Midbrain (tissue), 1 donor: ENCODE measurements around the gene CD247.

Source experiments
- DNase-seq: peaks from one replicate; lab custom pipeline; 2025; lab: John Stamatoyannopoulos, UW

The CD247 gene

GRCh38 chr1:167512046-167512654 lies 6.2 kb downstream of the CD247 start:
- no peak for DNase-seq

GRCh38 chr1:167511374-167511986 lies 6.8 kb downstream of the CD247 start:
- DNase-seq: no peak

GRCh38 chr1:167510881-167511280 lies 7.4 kb downstream of the CD247 start:
- DNase-seq: no peak

- DNase-seq: no peak
Observed at GRCh38 chr1:167510244-167510643, 8.1 kb downstream of the CD247 start.

DNA sequence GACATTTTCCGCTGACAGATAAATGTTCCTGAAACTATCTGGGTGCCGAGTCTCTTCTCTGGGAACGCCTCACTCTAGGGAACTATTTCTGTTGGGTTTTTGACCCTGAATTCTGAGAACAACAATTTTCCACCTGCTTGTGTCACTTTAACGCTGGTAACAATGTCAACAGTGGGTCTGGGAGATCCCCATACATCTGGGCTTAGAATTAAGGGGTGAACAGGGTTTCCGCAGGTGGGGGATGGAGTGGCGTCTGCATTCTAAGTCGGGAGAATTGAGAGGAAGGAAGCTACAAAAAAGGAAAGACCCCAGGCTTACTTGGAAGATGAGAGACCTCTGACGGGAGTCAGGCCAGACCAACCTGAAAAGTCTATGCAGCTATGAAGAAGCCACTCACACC lies 8.7 kb downstream of the CD247 start:
- no peak for DNase-seq

- no peak for DNase-seq
Observed at GRCh38 chr1:167507719-167508118, 10.6 kb downstream of the CD247 start.

DNA sequence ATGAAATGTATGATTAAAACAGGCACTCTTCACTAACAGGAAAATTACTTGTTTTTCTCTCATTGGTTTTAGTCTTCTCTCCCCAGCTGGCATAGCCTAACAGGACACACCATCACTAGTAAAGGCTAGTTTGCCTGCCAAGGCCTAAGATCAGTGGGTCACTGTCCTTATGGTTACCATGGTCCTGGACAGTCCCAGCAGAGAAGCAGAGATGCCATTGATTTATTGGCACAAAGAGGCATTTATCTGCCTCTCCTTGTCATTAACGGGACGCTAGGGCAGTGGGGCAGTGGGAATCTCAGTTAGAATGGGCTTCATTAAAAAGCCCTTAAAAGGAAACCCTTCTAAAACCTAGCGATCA lies 13.9 kb downstream of the CD247 start:
- no peak for DNase-seq

- DNase-seq: no peak
Observed at GRCh38 chr1:167503626-167504466, 14.5 kb downstream of the CD247 start.

DNA sequence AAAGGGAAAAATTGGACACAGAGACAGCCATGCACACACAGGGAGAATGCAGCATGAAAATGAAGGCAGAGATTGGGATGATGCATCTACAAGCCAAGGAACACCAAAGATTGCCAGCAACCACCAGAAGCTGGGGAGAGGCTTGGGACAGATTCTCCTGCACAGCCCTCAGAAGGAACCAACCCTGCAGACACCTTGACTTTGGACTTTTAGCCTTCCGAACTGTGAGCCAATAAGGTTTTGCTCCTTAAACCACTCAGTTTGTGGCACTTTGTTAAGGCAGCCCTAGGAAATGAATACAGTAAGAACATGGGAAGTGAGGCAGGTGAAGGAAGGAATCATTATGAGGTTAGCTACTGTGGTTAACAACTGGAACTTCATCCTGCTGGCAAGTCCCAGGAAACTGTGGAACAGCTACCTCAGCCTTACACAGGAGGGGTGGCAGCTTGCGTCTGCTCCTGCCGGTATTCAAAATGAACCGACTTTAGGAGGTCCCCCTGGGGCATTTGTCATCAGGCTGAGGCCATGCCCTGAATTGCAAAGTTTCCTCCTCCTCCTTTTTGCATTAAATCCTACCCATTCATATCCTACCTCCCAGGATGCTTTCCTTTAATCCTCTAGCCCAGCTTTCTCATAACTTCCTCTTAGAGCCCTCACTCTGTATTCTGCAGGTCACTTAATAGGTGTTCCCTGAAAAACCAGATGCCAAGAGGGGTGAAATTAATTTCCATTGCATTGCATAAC lies 15.4 kb downstream of the CD247 start:
- DNase-seq: no peak

GRCh38 chr1:167502192-167502551 lies 16.2 kb downstream of the CD247 start:
- no peak for DNase-seq

DNA sequence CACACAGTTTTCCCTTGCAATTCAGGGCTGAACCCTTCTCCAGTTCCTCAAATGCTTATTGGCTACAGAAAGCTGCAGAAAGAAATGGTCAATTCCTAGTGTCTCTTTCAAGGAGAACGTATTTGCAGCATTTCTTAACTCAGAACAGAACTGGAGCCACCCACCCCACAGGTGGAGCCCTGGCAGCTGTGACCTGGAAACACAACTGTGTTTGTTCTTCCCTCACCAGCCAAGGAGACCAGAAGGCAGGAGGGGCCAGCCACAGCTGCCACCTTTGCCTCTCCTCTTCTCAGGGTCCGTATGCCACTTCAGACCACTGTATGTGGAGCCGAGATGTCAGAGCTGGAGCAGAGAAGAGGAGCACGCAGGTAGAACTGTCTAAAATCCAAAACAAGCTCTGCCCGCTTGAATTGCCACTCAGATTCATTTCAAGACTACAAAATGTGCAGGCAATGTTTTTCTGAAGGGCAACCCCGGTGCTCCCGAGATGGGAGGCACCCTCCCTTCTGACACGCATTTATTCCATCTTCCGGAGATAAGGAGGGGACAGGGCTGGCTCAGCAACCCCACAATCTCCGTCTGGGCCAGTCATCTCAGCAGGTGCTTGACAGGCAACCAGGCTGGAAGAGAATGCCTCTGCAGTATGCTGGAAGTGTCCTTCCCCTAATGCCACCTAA lies 16.7 kb downstream of the CD247 start:
- no peak for DNase-seq

- no peak for DNase-seq
Observed at GRCh38 chr1:167500283-167500860, 18.0 kb downstream of the CD247 start.

DNA sequence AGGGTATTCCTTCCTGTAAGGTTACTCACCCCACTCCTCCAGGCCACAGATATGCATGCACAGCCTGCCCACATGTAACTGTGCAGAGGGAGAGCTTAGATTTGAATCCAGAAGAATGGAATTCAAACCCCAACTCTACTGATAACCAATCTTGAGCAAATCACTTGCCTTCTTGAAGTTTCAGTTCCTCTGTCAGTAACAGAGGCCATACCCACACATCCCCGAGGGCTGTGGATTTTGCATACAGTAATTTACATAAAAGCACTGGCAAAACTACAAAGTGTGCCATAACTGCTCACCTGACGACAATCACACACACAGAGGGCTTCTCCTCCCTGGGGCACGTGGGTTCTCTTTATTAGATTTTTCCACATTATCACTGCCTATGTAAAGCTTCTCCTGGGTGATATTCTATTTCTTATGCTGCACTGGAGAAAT lies 18.6 kb downstream of the CD247 start:
- DNase-seq: no peak

DNA sequence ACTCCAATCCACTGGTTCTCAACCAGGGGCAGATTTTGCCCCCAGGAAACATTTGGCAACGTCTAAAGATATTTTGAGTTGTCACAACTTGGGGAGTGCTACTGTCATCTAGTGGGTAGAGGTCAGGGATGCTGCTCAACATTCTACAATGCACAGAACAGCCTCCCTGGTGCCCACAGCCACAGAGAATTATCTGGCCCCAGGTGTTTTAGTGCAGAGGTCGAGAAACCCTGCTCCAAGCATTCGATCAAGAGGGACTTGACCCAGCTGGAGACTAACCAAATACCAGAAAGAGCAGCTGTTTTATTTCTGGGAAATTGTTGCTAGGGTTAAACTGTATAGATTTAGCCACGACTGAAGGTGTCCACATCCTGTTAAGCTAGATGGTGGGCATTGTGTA lies 19.2 kb downstream of the CD247 start:
- no peak for DNase-seq

DNA sequence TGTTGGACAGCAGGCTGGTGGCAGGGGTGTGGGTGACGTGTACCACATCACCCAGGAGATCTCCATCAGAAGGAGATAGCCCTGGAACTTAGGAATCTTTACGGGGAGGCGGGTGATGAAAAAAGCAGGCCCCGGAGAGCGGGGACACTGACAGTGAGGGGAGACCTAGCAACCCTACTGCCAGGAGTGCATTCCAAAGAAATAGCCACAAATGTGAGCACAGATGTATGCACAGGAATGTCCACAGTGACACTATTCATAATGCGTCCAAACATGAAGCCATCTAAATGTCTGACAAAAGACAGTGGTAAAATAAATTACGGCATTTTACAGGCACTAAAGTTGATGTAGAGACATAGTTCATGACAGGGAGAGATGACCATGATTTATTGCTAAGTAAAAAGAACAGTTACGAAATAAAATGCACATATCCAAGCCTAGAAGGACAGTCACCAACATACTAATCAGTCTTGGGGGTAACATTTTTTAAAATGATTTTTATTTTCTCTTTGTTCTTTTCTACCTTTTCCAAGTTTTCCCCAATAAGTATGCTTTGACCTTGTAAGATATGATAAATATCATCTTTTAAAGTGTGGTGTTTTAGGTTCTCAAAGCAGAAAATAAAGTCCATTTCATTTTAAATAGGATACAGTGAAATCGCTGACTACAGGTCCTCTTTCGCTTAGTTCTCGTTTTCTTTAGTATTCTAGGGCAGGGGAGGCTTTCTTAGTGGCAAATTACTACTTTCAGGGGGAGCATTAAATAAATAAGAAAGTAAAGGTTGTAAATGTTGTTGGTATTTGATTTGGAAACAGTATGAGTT lies 21.3 kb downstream of the CD247 start:
- no peak for DNase-seq

DNA sequence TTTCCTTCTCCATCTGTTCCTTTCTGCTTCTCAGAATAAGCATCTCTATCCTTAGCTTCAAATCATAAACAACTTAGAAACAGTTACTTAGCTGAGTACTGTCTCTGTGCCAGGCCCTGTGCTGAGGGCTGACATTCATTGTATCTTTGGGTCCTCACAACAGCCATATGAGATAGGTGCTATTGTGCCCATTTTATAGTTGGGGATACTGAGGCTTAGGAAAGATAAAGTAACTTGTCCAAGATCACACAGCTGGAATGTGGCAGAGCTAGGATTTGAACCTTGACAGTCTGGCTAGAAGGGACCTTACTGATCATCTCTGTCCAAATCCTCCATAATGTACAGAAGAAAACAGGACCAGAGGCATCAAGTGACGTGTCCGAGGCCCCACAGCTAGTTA lies 25.0 kb downstream of the CD247 start:
- DNase-seq: no peak

- no peak for DNase-seq
Observed at GRCh38 chr1:167492481-167492910, 25.8 kb downstream of the CD247 start.

- DNase-seq: no peak
Observed at GRCh38 chr1:167491586-167492461, 26.5 kb downstream of the CD247 start.

DNA sequence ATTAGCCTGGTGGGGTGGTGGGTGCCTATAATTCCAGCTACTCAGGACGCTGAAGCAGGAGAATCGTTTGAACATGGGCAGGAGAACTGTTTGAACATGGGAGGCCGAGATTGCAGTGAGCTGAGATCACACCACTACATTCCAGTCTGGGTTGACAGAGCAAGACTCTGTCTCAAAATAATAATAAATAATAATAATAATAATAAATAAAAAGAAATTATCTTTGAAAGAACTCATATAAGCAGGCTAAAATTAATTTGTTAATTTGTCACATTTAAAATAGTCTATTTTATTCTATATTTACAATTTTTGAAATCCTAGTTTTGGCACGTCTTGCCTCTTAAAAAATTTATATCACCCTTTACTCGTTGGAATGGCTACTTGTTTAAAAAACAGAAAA lies 27.6 kb downstream of the CD247 start:
- DNase-seq: no peak
